GM21360 (cell line): Measurements from ENCODE around the gene ADSS1.

Experiments used
- ATAC-seq: cut with Tn5 transposase; IDR thresholded peaks from one replicate; pipeline ENCODE4 v1.9.1; 2021; ENCODE audit warnings: mild to moderate bottlenecking, moderate library complexity; ENCODE audit not compliant: unreplicated experiment

Gene ADSS1

GRCh38 chr14:104729835-104730181 lies 5.8 kb downstream of the ADSS1 start:
- no peak for ATAC-seq

GRCh38 chr14:104730487-104730886 lies 6.5 kb downstream of the ADSS1 start:
- ATAC-seq, result no peak

GRCh38 chr14:104731320-104732294 lies 7.6 kb downstream of the ADSS1 start:
- no peak for ATAC-seq

DNA sequence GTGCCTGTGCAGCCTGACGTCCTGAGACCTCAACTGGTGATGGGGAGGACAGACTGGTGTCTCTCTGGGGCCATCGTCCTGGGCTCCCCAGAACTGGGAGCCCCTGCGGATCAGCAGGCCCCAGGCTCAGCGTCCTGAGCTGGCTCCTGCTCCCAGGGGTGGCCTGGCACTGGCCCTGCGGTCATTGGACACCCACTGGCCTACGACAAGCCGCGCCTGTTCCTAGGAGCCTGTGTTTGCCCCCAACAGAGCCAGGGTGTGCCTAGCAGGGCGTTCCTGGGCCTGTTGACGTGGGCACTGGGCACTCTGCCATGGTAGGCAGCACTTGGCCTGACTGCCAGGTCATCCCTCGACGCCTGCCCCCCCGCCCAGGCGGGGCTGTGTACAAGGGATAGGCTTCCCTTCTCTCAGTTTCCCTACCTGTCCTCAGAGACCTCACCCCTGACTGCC lies 8.4 kb downstream of the ADSS1 start:
- ATAC-seq, result no peak

- no peak for ATAC-seq
Measured at GRCh38 chr14:104732931-104733681, 9.1 kb downstream of the ADSS1 start.

DNA sequence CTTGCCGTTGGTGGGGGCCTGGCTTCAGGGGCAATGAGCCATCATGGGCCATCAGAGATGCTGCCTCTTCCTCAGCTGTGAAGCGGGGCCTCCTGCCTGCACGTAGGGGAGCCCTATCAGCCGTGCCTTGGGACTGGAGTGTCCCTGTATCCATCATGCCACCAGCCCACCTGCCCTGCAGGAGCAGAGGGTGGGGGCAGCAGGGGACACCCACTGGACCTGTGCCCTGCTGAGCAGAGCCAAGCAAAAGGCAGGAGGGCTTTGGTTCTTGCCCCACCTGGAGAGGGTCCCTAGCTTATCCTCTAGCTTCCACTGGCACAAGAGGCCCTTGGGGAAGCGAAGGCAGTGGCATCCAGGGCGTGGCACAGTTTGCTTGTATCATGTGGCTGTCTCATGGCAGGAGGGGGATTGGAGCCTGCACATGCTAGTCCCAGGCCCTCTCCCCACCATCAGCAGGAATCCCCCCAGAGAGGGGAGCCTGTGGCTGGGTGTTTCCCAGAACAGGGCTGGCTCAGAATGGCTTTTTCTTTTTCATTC lies 10.1 kb downstream of the ADSS1 start:
- ATAC-seq, result no peak

DNA sequence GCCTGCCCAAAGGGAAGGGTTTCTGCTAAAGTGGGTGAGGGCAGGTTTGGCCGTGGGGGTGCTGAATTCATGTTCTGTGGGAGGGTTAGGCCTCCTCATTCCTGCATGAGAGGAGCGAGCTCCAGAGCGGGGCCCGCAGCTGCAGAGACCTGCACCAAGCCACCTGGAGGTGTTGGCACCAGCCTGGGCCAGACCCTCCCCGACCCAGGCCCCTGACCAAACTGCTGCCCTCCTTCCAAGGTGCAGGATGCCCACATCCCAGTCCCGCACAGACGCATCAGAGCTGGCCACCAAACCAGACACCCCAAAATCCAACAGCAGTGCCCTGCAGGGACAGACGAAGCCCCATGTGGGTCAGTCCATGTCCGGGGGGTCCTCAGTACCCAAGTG lies 10.6 kb downstream of the ADSS1 start:
- ATAC-seq, result no peak

DNA sequence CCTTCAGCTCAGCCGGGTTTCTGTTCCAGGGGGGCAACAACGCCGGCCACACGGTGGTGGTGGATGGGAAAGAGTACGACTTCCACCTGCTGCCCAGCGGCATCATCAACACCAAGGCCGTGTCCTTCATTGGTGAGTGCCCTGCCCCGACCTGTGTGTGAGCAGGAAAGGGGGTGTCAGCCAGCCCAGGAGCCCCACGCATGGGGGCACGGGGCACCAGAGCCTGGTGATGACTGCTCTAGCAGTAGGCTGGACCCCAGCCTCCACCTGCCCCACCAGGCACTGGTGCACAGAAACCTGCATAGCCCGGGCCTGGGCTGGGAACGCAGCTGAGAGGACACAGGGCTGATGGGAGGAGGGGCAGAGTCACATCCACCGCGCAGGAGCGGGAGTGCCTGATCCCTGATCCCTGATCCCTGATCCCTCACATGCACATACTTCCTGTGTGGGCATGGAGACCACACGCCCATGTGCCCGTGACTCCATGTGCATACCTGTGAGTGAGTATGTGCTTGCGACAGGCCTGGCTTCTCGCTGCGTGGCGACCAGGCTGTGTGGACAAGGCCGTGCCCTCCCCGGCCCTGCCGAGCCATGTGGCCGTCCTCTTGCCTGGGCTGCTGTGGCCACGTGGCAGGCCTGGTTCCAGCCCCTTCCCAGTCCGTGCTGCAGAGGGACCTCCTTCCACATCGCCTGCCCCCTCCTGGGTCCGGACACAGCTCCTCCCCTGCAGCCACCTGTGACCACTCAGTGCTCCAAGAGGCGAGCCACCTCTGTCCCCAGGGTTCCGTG lies 11.2 kb downstream of the ADSS1 start:
- no peak for ATAC-seq

GRCh38 chr14:104735830-104736642 lies 12.0 kb downstream of the ADSS1 start:
- no peak for ATAC-seq

DNA sequence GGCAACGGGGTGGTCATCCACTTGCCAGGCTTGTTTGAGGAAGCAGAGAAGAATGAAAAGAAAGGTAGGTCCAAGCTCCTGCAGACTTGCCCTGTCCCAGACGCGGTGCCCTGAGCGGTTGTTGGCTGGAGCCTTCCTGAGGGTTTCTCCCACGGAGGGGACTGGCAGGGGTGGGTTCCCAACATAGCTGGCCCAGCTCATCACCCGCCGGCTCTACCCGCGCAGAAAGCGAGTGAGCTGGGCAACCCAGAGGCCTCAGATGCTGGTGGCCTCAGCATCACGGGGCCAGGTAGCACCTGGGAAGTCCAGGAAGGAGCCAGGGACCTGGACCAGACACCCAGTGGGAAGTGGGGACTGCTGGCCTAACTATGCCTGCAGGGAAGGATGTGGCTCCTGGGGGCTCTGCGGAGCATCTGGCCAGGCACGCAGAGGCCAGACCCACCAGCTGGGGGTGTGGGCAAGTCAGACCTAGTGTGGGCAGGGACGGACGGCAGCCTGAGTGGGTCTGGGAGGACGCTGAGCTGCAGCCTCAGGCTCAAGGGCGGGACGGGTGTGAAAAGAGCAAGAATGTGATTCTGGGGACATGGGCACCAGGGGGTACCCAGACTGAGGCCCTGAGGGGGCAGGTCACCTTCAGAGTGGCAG lies 14.5 kb downstream of the ADSS1 start:
- no peak for ATAC-seq

GRCh38 chr14:104739026-104739425 lies 15.0 kb downstream of the ADSS1 start:
- no peak for ATAC-seq

DNA sequence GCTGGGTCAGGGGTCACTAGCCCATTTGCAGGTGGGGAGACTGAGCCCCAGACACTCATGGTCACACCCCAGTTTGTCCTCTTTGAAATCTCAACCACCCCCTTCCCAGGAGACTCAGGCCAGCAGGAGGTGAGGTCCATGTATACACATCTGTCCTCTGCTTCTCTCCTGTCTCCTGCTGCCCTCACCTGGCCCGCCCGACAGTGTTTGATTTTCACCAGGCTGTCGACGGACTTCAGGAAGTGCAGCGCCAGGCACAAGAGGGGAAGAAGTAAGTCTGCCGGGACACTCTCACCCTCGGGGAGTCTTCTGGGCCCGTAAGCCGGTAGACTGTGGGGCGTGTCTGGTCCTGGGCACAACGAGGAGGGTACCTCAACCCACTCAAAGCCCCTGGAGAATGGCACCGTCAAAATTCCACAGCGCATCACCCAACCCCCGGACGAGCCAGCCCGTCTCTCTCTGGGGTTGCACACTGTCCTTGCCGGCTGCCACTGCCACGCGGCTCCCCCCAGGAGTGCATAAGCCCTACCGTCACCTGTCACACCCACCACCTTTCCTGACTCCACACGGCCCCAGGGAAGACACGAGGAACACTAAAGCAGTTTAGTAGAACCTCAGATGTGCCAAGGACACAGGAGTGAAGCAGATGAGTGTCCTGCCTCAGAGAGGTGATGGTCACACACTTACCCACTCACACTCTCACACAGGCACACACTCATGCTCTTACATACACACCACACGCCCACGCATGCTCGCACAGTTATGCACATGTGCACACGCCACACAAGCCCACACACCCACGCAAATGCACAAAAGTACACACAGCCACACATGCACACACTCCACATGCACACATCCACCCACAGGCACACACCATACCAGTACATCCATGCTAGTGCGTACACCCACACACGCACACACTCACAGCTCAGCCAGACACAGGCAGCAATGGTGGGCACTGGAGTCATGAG lies 15.8 kb downstream of the ADSS1 start:
- no peak for ATAC-seq

DNA sequence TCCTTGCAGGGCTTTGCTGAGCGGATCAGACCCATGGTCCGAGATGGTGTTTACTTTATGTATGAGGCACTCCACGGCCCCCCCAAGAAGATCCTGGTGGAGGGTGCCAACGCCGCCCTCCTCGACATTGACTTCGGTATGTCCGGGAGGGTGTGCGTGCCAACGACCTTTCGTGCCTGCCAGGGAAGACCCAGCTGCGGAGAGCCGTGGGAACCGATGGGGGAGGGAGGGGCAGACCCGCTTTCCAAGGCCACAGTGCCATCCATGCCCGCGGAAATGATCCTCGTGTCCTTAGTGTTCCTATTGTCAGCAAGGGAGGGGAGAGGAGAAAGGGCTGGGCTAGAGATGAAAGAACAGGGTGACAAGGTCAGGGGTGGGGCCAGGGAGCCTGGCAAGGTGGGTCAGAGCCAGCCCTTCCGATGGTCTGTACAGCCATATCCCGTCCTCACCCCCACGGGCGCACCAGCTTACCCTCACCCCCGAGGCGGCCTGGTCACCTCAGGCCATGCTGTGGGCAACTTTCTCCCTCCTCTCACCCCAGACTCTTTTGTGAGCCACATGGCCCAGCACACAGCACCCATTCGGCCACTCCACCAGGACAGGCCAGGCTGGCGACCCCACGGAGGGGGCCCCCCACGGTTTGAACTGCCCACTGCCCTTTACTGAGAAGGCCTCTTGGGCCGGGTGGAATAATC lies 17.2 kb downstream of the ADSS1 start:
- no peak for ATAC-seq

DNA sequence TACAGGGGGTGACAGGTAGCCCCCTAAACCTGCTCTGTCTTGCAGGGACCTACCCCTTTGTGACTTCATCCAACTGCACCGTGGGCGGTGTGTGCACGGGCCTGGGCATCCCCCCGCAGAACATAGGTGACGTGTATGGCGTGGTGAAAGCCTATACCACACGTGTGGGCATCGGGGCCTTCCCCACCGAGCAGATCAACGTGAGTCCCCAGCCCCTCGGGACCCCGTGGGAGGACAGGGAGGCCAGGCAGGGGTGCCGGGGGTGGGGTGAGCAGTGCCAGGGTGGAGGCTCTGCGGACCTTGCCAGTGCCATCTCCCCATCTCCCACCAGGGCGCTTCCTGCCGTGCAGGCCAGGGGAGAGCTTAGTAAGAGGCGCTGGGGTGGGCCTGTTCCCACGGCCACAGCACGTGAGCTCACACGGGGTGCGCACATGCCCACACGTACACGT lies 17.8 kb downstream of the ADSS1 start:
- no peak for ATAC-seq

GRCh38 chr14:104742586-104743455 lies 18.8 kb downstream of the ADSS1 start:
- no peak for ATAC-seq

DNA sequence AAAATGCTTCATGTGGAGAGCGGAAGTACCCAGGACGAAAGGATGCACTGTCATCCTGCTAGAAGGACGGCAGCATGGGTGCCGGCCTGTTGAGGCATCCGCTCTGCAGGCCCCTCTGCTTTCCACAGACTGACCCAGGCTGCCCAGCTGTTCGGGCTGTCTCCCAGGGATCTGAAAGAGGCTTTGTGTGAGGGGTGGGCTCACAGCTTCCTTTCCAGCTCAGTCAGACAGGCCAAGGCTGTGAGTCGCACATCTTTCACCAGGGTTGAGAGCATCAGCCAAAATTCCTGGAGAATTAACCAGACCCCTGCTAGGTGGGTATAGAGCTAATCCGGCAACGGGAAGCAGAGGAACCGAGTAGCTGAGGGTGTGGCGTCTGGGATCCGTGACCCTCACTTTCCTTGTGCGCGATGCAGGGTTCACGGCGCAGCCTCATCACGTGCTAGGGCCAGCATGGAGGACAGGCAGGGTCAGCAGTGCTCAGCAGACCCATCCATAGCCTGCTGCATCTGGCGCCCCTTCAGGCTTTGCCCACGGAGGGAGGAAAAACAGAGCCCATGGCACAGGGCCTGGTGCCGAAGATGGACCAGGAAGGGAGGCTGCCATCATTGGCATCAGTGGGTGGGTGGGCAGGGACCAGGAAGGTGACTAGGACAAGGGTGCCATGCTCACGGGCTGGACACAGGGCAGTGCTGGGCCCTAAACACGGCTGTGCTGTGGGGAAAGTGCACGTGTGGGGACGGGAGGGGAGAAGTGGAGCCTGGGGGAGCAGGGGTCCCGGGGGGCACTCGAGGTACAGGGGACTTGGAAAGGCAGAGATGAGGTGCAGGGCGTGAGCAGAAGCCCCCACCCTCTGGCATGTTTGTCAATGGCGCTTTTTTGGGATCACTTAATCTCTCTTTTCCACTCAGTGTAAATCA lies 19.7 kb downstream of the ADSS1 start:
- ATAC-seq, result no peak
